Mammary epithelial cell (primary cell): ENCODE results near the gene GRM4.

Experiments
- EZH2 ChIP-seq: IDR thresholded peaks from 2 replicates; pipeline ENCODE4 v1.6.1; 2012; ENCODE audit warnings: low read length, inconsistent platforms, borderline replicate concordance
- TF ChIP-seq, protein P1 (sequence below), 2 donors: IDR thresholded peaks in 1 of 2; conservative IDR thresholded peaks in 1 of 2; 2 replicates each; pipeline ENCODE4 v1.5.1; 2011 to 2012; ENCODE audit warnings: inconsistent platforms in 2 of 2, low read length in 2 of 2, mild to moderate bottlenecking in 2 of 2, control low read depth in 1 of 2, low read depth in 1 of 2; ENCODE audit not compliant: insufficient read depth in 1 of 2; ENCODE audit errors: extremely low read depth in 1 of 2

DNA sequence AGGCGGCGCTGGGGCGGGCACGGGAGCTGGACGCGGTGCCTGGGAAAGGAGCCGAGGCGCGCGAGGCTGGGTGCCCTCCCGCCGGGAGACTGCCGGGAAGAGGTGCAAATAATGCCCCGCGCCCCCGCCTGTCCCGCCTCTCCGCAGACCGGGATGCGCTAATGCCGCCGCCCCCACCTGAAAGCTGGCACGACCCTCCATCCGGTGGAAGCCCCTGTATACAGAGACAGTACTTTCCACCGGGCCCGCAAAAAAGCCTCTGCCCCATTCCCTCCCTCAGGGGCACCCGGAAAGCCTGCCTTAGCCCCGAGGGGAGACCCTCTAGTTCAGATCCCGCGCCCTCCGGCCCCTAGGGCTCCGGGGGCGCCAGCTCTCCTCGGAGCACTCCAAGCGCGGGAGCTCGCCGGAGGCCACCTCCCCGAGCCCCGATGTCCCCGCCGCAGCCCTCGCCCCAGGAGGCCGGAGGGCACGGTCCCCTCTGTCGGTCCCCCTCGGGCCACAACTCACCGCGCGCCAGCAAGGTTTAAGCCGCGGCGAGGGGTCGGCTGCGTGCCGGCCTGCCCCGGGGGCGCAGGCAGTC lies 1.2 kb downstream of the GRM4 start:
- TF ChIP-seq, protein P1, sequence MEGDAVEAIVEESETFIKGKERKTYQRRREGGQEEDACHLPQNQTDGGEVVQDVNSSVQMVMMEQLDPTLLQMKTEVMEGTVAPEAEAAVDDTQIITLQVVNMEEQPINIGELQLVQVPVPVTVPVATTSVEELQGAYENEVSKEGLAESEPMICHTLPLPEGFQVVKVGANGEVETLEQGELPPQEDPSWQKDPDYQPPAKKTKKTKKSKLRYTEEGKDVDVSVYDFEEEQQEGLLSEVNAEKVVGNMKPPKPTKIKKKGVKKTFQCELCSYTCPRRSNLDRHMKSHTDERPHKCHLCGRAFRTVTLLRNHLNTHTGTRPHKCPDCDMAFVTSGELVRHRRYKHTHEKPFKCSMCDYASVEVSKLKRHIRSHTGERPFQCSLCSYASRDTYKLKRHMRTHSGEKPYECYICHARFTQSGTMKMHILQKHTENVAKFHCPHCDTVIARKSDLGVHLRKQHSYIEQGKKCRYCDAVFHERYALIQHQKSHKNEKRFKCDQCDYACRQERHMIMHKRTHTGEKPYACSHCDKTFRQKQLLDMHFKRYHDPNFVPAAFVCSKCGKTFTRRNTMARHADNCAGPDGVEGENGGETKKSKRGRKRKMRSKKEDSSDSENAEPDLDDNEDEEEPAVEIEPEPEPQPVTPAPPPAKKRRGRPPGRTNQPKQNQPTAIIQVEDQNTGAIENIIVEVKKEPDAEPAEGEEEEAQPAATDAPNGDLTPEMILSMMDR (conservative IDR thresholded peaks at IDR 0.05 in 1 of 2, IDR thresholded peaks at IDR 0.05 in 1 of 2; ENCODE audit: extremely low read depth in 1 of 2, insufficient read depth in 1 of 2, low read depth in 1 of 2, low read length in 2 of 2): no peak
- TF ChIP-seq EZH2: no peak
